ENCODE measurements around the gene D2HGDH. TPM values are rescaled to one million over a fixed set of nuclear protein-coding genes. Genes with fewer than 3 reads are reported as not detected.

The D2HGDH gene
- total and polyA plus RNA-seq, 2 of the 13 experiments (the other 11 are each of a cell fraction or from before 2014, with no cell fraction given), result 19.2 to 20.3 TPM

GRCh38 chr2:241774419-241775222 lies 40.2 kb downstream of the D2HGDH start (continued):
- TF ChIP-seq MNT (IDR thresholded peaks at IDR 0.05) (peak; percentile 26; the same call in 1 of the 2 replicates), ZFP82 (CRISPR knock-in tag; IDR thresholded peaks at IDR 0.05; ENCODE audit: borderline replicate concordance) (0 out of 2 replicates have a peak, but pooled peaks have one; percentile 32), HNRNPLL (IDR thresholded peaks at IDR 0.05; ENCODE audit: low read depth, low read length, poor library complexity, severe bottlenecking) (peak; percentile 18), ZNF530 (CRISPR knock-in tag; IDR thresholded peaks at IDR 0.05; ENCODE audit: low read depth) (no peak), ZFP91 (CRISPR knock-in tag; IDR thresholded peaks at IDR 0.05; ENCODE audit: borderline replicate concordance) (peak; percentile 44; the same call in 1 of the 2 replicates), POLR2A (IDR thresholded peaks at IDR 0.05; ENCODE audit: insufficient read depth in 1 of 2, low read depth in 2 of 2, low read length in 2 of 2) (peak in 1 of 2 experiments; percentile 35; a peak in 1 of 4 replicates), ZNF839 (CRISPR knock-in tag; IDR thresholded peaks at IDR 0.05; ENCODE audit: borderline replicate concordance) (no peak), REXO4 (CRISPR knock-in tag; IDR thresholded peaks at IDR 0.05; ENCODE audit: borderline replicate concordance) (no peak), SMYD3 (CRISPR knock-in tag; IDR thresholded peaks at IDR 0.05) (no peak), FOXO4 (CRISPR knock-in tag; conservative IDR thresholded peaks at IDR 0.05) (no peak), POGZ (CRISPR knock-in tag; IDR thresholded peaks at IDR 0.05) (no peak), ARHGAP35 (CRISPR knock-in tag; IDR thresholded peaks at IDR 0.05; ENCODE audit: borderline replicate concordance) (no peak; the same call in 1 of the 2 replicates), ZNF383 (CRISPR knock-in tag; IDR thresholded peaks at IDR 0.05; ENCODE audit: borderline replicate concordance) (no peak), ZNF569 (CRISPR knock-in tag; IDR thresholded peaks at IDR 0.05; ENCODE audit: borderline replicate concordance) (no peak), MXD4 (CRISPR knock-in tag; IDR thresholded peaks at IDR 0.05) (no peak; the same call in 1 of the 2 replicates), ZNF83 (CRISPR knock-in tag; IDR thresholded peaks at IDR 0.05; ENCODE audit: borderline replicate concordance) (no peak), NPAS2 (CRISPR knock-in tag; IDR thresholded peaks at IDR 0.05; ENCODE audit: borderline replicate concordance) (no peak), ZNF335 (CRISPR knock-in tag; IDR thresholded peaks at IDR 0.05) (peak; percentile 38; the same call in 1 of the 2 replicates), NCOA5 (CRISPR knock-in tag; IDR thresholded peaks at IDR 0.05) (no peak), ZNF230 (CRISPR knock-in tag; IDR thresholded peaks at IDR 0.05) (no peak), IKZF4 (CRISPR knock-in tag; IDR thresholded peaks at IDR 0.05; ENCODE audit: borderline replicate concordance, low read depth, not compliant biosample characterization) (no peak)
- TF ChIP-seq, protein P1, sequence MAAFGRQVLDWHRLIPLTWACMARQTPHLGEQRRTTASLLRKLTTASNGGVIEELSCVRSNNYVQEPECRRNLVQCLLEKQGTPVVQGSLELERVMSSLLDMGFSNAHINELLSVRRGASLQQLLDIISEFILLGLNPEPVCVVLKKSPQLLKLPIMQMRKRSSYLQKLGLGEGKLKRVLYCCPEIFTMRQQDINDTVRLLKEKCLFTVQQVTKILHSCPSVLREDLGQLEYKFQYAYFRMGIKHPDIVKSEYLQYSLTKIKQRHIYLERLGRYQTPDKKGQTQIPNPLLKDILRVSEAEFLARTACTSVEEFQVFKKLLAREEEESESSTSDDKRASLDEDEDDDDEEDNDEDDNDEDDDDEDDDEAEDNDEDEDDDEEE (CRISPR knock-in tag; IDR thresholded peaks at IDR 0.05), result peak; percentile 20; the same call in 1 of the 2 replicates

Data from HepG2 (cell line).